Kidney epithelial cell (primary cell): Measurements from ENCODE around the gene PSMC5. TPM values are rescaled to one million over a fixed set of nuclear protein-coding genes. Genes with fewer than 3 reads are reported as not detected.
A peak's percentile ranks its signal among the peaks of the same experiment; 100 is the strongest.

Experiments
- DNase-seq: peaks from one replicate; pipeline ENCODE4 v3.0.0-alpha.2; 2010; ENCODE audit warnings: low read depth
- H3K27me3 ChIP-seq: 2 replicates; pipeline ENCODE4 v1.6.0; 2011; ENCODE audit warnings: low read length; ENCODE audit not compliant: control insufficient read depth, insufficient read depth
- H3K36me3 ChIP-seq: 2 replicates; pipeline ENCODE4 v1.5.1; 2011; ENCODE audit warnings: low read length; ENCODE audit not compliant: control insufficient read depth, insufficient read depth
- H3K4me3 ChIP-seq: 2 replicates; pipeline ENCODE4 v1.5.1; 2011; ENCODE audit warnings: low read depth, mild to moderate bottlenecking, control low read depth, low read length
- total RNA-seq: library from RNA; depleted of rRNA; stranded (reverse); fragments of >200 nt; gene quantifications from 2 replicates; pipeline ENCODE4 v1.2.3, GENCODE V29; 2015
- TF ChIP-seq, protein P1 (sequence below): IDR thresholded peaks from 2 replicates; pipeline ENCODE4 v1.5.1; 2011; ENCODE audit warnings: mild to moderate bottlenecking, moderate library complexity, low read length, control low read depth, inconsistent platforms; ENCODE audit not compliant: insufficient read depth, poor library complexity, severe bottlenecking

The PSMC5 gene
- total RNA-seq, 1 donor from 2014 or later, result 77.6 TPM

DNA sequence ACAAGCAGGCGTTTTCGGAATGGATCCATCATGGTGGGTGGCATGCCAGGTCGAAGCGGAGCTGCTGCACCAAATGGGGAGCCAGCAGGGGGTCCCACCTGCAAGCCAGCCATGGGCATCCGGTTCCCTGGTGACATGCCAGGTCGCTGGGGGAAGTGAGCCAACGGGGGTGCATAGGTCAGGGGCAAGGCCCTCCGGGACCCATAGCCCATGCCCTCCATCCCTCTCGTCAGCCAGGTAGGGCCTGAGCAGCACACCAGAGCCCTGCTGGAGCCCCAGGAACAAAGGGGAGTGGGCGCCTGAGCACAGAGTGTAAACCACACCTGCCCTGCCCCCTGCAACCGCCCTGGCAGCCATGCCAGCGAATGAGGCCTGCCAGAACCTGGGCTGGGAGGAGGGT is 10.2 kb downstream of the PSMC5 start:
- H3K27me3 ChIP-seq, result no peaks in the 10 kb centered on the region
- TF ChIP-seq, protein P1, sequence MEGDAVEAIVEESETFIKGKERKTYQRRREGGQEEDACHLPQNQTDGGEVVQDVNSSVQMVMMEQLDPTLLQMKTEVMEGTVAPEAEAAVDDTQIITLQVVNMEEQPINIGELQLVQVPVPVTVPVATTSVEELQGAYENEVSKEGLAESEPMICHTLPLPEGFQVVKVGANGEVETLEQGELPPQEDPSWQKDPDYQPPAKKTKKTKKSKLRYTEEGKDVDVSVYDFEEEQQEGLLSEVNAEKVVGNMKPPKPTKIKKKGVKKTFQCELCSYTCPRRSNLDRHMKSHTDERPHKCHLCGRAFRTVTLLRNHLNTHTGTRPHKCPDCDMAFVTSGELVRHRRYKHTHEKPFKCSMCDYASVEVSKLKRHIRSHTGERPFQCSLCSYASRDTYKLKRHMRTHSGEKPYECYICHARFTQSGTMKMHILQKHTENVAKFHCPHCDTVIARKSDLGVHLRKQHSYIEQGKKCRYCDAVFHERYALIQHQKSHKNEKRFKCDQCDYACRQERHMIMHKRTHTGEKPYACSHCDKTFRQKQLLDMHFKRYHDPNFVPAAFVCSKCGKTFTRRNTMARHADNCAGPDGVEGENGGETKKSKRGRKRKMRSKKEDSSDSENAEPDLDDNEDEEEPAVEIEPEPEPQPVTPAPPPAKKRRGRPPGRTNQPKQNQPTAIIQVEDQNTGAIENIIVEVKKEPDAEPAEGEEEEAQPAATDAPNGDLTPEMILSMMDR, result no peak
- H3K36me3 ChIP-seq, result peaks cover 3% of the 10 kb centered on the region
- no peak for DNase-seq
- H3K4me3 ChIP-seq, result no peak overlapping the region

DNA sequence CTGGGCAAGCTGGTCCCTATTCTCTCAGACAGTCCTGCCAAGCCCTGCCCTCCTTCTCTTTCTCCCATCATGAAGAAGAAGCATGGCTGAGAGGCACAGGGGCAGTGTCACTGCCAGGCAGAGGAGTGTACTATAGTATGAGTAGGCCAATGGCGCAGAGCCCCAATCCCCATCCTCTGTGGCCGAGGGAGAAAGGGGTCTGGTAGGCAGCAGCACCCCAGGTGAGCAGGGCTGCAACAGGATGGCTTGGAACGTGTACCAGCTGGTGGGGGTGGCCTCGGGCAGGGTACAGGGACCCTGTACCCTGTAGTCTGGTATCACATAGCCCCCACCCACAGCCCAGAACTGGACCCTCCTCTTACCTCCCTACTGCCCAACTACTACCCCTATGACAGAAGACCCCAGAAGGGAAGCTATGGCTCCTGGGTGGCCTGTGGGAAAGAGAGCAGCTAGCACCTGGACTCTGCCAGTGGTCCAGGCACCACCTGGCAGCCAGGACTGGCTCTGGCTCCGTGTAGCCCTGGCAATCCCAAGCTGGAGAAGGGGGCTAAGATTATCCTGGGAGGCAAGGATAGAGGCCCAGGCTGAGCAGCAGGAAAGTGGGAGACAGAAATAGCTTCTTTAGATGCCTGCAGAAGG is 10.8 kb downstream of the PSMC5 start:
- H3K4me3 ChIP-seq, result no peak overlapping the region
- peaks cover 2% of the 10 kb centered on the region for H3K36me3 ChIP-seq
- H3K27me3 ChIP-seq, result no peaks in the 10 kb centered on the region
- DNase-seq, result no peak
- TF ChIP-seq, protein P1, result no peak

DNA sequence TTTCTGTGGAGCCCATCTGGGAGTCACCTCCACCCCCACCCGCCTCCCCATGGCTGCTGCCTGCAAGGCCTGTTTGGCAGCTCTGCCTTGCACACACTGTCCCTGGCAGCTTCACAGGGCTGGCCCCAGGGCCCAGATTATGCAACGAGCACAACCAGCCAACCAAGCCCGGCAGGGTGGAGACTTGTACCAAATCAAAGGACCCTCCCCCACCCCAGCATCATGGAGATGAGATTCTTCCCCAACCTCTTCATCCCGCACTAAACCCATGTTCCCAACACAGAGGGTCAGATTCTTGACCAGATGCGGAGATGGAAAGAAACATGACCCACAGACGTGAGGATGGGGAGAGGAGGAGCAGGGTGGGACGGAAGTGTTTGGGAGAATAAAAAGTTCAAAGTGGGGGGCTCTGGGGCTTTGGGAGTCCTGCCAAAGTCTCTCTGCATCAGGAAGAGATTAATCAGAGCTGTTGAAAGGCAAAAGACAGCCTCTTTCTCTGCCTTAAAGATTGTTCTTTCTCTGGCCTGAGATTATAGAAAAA is 11.5 kb downstream of the PSMC5 start:
- H3K36me3 ChIP-seq, result peaks cover 2% of the 10 kb centered on the region
- no peaks in the 10 kb centered on the region for H3K27me3 ChIP-seq
- DNase-seq, result no peak
- no peak overlapping the region for H3K4me3 ChIP-seq
- TF ChIP-seq, protein P1, result no peak

DNA sequence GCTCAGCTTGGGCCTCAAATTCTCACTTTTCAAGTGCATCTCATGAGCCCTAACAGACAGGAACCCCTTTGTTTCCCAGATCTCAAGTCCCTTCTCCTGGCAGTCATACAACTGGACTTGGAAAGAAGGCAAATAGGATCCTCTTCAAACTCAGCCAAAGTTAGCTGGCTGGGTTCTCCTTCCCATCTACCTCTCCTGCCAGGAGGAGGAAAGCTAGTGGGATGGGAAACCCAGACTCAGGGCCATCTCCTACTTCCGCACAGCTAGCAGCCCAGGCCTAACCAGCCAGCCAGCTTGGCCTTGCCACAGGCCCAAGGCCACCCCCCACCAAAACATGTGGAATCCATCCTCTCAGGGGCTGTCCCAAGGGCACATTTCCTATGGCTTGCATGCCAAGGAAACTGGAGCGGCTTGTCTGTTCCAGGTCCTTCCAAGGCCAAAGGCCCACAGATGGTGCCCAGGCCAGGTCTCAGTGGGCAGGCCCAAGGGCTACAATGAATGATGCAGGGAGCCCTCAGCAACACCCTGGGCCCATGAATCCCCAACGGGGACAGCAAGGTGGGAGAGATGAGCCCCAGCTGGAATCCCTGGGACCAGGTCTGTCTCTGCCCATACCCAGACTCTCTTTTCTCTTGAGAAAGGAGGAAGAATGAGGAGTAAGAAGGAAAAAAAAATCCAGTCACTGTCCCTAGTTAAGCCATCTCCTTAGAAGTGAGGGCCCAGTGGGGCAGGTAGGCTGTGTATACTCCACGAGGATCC is 13.5 kb downstream of the PSMC5 start:
- TF ChIP-seq, protein P1, result no peak
- DNase-seq, result no peak
- Histone ChIP-seq H3K4me3 (peak overlapping the region; percentile 76), H3K36me3 (no peaks in the 10 kb centered on the region), H3K27me3 (no peaks in the 10 kb centered on the region)

DNA sequence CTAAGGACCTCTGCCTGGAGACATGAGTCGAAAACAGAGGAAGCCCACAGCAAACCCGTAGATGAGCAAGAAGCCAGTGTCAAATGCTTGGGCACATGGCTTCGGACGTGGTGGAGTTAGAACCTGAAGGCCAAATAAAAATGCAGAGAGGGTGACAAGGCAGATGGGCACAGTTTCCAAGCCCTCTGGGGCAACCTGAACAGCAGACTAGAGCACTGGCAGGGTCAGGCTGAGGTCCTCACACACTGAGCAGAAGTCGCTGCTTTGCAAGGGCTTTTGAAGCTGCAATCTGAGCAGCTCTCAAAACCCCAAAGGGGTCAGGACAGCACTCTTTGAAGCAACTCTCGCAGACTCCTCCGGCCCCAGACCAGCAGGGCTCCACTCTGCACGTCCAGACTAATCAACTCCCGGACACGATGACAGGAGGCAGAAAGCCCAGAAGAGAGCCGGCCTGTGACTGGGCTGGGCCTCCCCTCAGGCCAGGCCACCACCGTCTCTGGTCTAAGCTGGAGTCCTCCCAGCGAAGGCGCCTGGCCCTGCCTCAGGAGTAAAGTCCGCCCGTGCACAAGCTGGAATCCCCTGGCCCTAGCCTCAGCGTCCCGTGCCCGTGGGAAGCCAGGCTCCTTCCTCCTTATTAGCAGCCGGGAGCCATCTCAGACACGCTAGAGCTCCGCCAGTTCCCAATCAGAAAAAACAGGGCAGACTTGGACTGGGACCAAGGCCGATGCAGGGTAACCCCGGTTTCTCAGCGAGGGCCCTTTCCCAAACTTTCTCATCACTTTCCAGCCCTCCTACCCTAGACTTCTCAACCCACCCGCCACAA is 14.3 kb downstream of the PSMC5 start:
- H3K27me3 ChIP-seq, result no peaks in the 10 kb centered on the region
- TF ChIP-seq, protein P1, result no peak
- peak overlapping the region; percentile 76 for H3K4me3 ChIP-seq
- H3K36me3 ChIP-seq, result no peaks in the 10 kb centered on the region
- DNase-seq, result no peak
